ENCODE results near the gene HSPA4. TPM values are rescaled to one million over a fixed set of nuclear protein-coding genes. Genes with fewer than 3 reads are reported as not detected.
"Not testable (repeated sequence)": the region's sequence is repeated elsewhere in the genome, so short reads cannot be mapped to it uniquely, and the experiment has no call there.

Gene HSPA4
- total and polyA plus RNA-seq, 4 donors = 22.1 to 39.7 (median 31.9) TPM

DNA sequence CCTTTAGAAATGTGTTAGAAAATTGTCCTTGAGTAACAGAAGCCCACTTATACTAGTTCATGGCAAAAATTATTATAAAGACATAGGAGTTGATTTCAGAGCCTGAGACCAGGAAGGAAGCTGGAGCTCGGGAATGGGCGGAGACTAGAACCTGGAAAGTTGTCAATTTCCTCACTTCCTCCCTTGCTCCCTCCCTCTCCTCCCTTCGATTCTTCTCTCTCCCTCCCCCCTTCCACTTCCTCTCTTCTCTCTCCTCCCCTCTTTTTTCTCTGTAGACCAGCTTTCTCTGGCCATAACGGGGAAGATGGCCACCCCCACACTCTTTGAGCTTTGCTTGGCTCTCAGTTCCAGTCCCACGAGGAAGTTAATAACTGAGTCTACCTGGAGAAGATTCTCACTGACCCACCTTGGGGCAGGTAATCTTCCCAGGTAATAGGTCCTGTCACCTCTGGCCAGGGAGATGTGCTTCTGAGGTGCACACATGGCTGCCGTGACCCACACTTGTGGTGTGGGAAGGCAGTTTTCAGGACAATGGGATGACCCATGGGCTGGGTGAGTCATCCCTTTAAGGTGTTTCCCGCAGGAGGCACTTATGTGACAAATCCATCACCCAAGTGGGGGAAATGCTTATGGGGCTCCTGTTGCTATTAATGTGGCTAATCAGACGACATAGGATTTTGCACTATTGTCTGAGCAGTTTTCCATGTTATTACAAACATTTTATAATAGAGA lies 78.7 kb downstream of the HSPA4 start:
- Histone ChIP-seq H3K4me3 (ENCODE audit: low read depth in 1 of 3, low read length in 3 of 3) (no peak overlapping the region), H3K27ac (ENCODE audit: low read depth in 1 of 2, low read length in 2 of 2) (no peak overlapping the region), H3K9ac (ENCODE audit: low read depth in 1 of 2, low read length in 2 of 2) (no peak overlapping the region), H3K36me3 (ENCODE audit: control insufficient read depth in 4 of 4, insufficient read depth in 3 of 4, low read depth in 1 of 4, low read length in 3 of 4) (no peaks in the 10 kb centered on the region), H3K4me1 (ENCODE audit: control insufficient read depth in 4 of 4, insufficient read depth in 4 of 4, low read length in 3 of 4) (no peaks in the 10 kb centered on the region), H3K9me3 (ENCODE audit: control insufficient read depth in 4 of 4, low read length in 3 of 4) (no peaks in the 10 kb centered on the region), H3K27me3 (ENCODE audit: control insufficient read depth in 4 of 4, insufficient read depth in 4 of 4, low read length in 3 of 4) (no peaks in the 10 kb centered on the region)
- DNase-seq (ENCODE audit: low spot score) = no peak
- 72% methylated on average over 8 of the region's 8 CpGs for WGBS
- TF ChIP-seq JUND (IDR thresholded peaks at IDR 0.05) = no peak
- TF ChIP-seq, protein P1, sequence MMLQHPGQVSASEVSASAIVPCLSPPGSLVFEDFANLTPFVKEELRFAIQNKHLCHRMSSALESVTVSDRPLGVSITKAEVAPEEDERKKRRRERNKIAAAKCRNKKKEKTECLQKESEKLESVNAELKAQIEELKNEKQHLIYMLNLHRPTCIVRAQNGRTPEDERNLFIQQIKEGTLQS (IDR thresholded peaks at IDR 0.05) = no peak
- no peak for TF ChIP-seq TAF1 (conservative IDR thresholded peaks at IDR 0.05)
- no peak for TF ChIP-seq RXRA (IDR thresholded peaks at IDR 0.05)
- no peak for TF ChIP-seq GABPA (IDR thresholded peaks at IDR 0.05 in 1 of 2, conservative IDR thresholded peaks at IDR 0.05 in 1 of 2)
- TF ChIP-seq NR2F2 (IDR thresholded peaks at IDR 0.05) = no peak
- no peak for TF ChIP-seq YY1 (IDR thresholded peaks at IDR 0.05)
- TF ChIP-seq RAD21 (IDR thresholded peaks at IDR 0.05) = no peak
- TF ChIP-seq SP1 (IDR thresholded peaks at IDR 0.05) = no peak
- TF ChIP-seq EGR1 (IDR thresholded peaks at IDR 0.05; ENCODE audit: low read depth in 2 of 2) = no peak
- TF ChIP-seq FOXA2 (IDR thresholded peaks at IDR 0.05) = no peak
- no peak for TF ChIP-seq HNF4G (IDR thresholded peaks at IDR 0.05)
- TF ChIP-seq, protein P2, sequence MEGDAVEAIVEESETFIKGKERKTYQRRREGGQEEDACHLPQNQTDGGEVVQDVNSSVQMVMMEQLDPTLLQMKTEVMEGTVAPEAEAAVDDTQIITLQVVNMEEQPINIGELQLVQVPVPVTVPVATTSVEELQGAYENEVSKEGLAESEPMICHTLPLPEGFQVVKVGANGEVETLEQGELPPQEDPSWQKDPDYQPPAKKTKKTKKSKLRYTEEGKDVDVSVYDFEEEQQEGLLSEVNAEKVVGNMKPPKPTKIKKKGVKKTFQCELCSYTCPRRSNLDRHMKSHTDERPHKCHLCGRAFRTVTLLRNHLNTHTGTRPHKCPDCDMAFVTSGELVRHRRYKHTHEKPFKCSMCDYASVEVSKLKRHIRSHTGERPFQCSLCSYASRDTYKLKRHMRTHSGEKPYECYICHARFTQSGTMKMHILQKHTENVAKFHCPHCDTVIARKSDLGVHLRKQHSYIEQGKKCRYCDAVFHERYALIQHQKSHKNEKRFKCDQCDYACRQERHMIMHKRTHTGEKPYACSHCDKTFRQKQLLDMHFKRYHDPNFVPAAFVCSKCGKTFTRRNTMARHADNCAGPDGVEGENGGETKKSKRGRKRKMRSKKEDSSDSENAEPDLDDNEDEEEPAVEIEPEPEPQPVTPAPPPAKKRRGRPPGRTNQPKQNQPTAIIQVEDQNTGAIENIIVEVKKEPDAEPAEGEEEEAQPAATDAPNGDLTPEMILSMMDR (IDR thresholded peaks at IDR 0.05; ENCODE audit: low read depth, low read length, missing input control) = no peak

DNA sequence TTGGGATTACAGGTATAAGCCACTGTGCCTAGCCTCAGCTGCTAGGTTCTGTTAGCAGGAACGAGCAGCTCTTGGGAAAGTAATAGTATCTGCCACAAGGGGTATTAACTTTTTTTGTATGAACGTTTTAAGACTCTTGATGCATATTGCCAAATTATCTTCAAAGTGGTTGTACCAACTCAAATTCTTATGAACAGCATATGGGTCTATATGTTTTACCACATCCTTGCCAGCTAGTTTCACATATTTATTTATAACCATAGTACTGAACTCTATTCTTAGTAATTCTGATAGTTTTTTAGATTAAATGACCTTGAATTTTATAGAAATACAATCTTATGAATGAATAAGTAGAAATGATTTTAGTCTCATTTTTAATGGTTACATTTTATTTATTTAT lies 80.9 kb downstream of the HSPA4 start:
- WGBS = 76% methylated on average over 2 of the region's 2 CpGs
- Histone ChIP-seq H3K9ac (ENCODE audit: low read depth in 1 of 2, low read length in 2 of 2) (no peak overlapping the region), H3K9me3 (ENCODE audit: control insufficient read depth in 4 of 4, low read length in 3 of 4) (no peaks in the 10 kb centered on the region), H3K27ac (ENCODE audit: low read depth in 1 of 2, low read length in 2 of 2) (no peak overlapping the region), H3K27me3 (ENCODE audit: control insufficient read depth in 4 of 4, insufficient read depth in 4 of 4, low read length in 3 of 4) (no peaks in the 10 kb centered on the region), H3K4me3 (ENCODE audit: low read depth in 1 of 3, low read length in 3 of 3) (no peak overlapping the region), H3K4me1 (ENCODE audit: control insufficient read depth in 4 of 4, insufficient read depth in 4 of 4, low read length in 3 of 4) (no peaks in the 10 kb centered on the region), H3K36me3 (ENCODE audit: control insufficient read depth in 4 of 4, insufficient read depth in 3 of 4, low read depth in 1 of 4, low read length in 3 of 4) (no peaks in the 10 kb centered on the region)
- no peak for DNase-seq (ENCODE audit: low spot score)
- TF ChIP-seq, protein P3, sequence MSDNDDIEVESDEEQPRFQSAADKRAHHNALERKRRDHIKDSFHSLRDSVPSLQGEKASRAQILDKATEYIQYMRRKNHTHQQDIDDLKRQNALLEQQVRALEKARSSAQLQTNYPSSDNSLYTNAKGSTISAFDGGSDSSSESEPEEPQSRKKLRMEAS (IDR thresholded peaks at IDR 0.05) = no peak
- TF ChIP-seq RXRA (IDR thresholded peaks at IDR 0.05) (no peak), HNF4G (IDR thresholded peaks at IDR 0.05) (no peak), YY1 (IDR thresholded peaks at IDR 0.05) (no peak), SP1 (IDR thresholded peaks at IDR 0.05) (no peak), EGR1 (IDR thresholded peaks at IDR 0.05; ENCODE audit: low read depth in 2 of 2) (no peak), GABPA (IDR thresholded peaks at IDR 0.05 in 1 of 2, conservative IDR thresholded peaks at IDR 0.05 in 1 of 2) (no peak), NR2F2 (IDR thresholded peaks at IDR 0.05) (no peak), TAF1 (conservative IDR thresholded peaks at IDR 0.05) (no peak), FOXA2 (IDR thresholded peaks at IDR 0.05) (no peak), HNF4A (conservative IDR thresholded peaks at IDR 0.05) (no peak), JUND (IDR thresholded peaks at IDR 0.05) (no peak), FOXA1 (IDR thresholded peaks at IDR 0.05) (no peak)
- TF ChIP-seq, protein P2 (IDR thresholded peaks at IDR 0.05; ENCODE audit: low read depth, low read length, missing input control) = no peak
- TF ChIP-seq, protein P4, sequence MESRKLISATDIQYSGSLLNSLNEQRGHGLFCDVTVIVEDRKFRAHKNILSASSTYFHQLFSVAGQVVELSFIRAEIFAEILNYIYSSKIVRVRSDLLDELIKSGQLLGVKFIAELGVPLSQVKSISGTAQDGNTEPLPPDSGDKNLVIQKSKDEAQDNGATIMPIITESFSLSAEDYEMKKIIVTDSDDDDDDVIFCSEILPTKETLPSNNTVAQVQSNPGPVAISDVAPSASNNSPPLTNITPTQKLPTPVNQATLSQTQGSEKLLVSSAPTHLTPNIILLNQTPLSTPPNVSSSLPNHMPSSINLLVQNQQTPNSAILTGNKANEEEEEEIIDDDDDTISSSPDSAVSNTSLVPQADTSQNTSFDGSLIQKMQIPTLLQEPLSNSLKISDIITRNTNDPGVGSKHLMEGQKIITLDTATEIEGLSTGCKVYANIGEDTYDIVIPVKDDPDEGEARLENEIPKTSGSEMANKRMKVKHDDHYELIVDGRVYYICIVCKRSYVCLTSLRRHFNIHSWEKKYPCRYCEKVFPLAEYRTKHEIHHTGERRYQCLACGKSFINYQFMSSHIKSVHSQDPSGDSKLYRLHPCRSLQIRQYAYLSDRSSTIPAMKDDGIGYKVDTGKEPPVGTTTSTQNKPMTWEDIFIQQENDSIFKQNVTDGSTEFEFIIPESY (IDR thresholded peaks at IDR 0.05) = no peak
- TF ChIP-seq, protein P1 (IDR thresholded peaks at IDR 0.05) = no peak

DNA sequence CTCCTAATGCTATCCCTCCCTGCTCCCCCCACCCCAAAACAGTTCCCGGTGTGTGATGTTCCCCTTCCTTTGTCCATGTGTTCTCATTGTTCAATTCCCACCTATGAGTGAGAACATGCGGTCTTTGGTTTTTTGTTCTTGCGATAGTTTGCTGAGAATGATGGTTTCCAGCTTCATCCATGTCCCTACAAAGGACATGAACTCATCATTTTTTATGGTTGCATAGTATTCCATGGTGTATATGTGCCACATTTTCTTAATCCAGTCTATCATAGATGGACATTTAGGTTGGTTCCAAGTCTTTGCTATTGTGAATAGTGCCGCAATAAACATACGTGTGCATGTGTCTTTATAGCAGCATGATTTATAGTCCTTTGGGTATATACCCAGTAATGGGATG lies 81.4 kb downstream of the HSPA4 start:
- 95% methylated on average over 3 of the region's 5 CpGs for WGBS
- not testable (repeated sequence) for H3K27me3 ChIP-seq (ENCODE audit: control insufficient read depth in 4 of 4, insufficient read depth in 4 of 4, low read length in 3 of 4); H3K36me3 ChIP-seq (ENCODE audit: control insufficient read depth in 4 of 4, insufficient read depth in 3 of 4, low read depth in 1 of 4, low read length in 3 of 4); H3K9me3 ChIP-seq (ENCODE audit: control insufficient read depth in 4 of 4, low read length in 3 of 4); H3K4me1 ChIP-seq (ENCODE audit: control insufficient read depth in 4 of 4, insufficient read depth in 4 of 4, low read length in 3 of 4); H3K4me3 ChIP-seq (ENCODE audit: low read depth in 1 of 3, low read length in 3 of 3); H3K27ac ChIP-seq (ENCODE audit: low read depth in 1 of 2, low read length in 2 of 2); H3K9ac ChIP-seq (ENCODE audit: low read depth in 1 of 2, low read length in 2 of 2); DNase-seq (ENCODE audit: low spot score)

Data from liver (tissue), 9 donors.